ENCODE data around the gene IER5L. TPM values are rescaled to one million over a fixed set of nuclear protein-coding genes. Genes with fewer than 3 reads are reported as not detected.

IER5L gene
- total and polyA plus RNA-seq, 9 of the 15 experiments (the other 6 are each of a cell fraction or from before 2014, with no cell fraction given), result 0.14 to 11.9 (median 0.52) TPM

- TF ChIP-seq CUX1 (CRISPR knock-in tag; IDR thresholded peaks at IDR 0.05) (no peak), ZBTB17 (CRISPR knock-in tag; IDR thresholded peaks at IDR 0.05) (no peak), SIX5 (IDR thresholded peaks at IDR 0.05; ENCODE audit: borderline replicate concordance in 1 of 2, insufficient read depth in 1 of 2, low read depth in 1 of 2, low read length in 2 of 2) (no peak), MECOM (CRISPR knock-in tag; IDR thresholded peaks at IDR 0.05) (no peak), HSF4 (CRISPR knock-in tag; IDR thresholded peaks at IDR 0.05; ENCODE audit: borderline replicate concordance) (no peak), FOXJ2 (tag; IDR thresholded peaks at IDR 0.05) (no peak), HCFC1 (IDR thresholded peaks at IDR 0.05; ENCODE audit: low read depth, low read length) (no peak)
Observed at GRCh38 chr9:129224618-129225489, 46.8 kb upstream of the IER5L start (continued).

All from K562 (cell line).